ENCODE results near the gene JAK2.
"Not testable (repeated sequence)": the region's sequence is repeated elsewhere in the genome, so short reads cannot be mapped to it uniquely, and the experiment has no call there.

The JAK2 gene

DNA sequence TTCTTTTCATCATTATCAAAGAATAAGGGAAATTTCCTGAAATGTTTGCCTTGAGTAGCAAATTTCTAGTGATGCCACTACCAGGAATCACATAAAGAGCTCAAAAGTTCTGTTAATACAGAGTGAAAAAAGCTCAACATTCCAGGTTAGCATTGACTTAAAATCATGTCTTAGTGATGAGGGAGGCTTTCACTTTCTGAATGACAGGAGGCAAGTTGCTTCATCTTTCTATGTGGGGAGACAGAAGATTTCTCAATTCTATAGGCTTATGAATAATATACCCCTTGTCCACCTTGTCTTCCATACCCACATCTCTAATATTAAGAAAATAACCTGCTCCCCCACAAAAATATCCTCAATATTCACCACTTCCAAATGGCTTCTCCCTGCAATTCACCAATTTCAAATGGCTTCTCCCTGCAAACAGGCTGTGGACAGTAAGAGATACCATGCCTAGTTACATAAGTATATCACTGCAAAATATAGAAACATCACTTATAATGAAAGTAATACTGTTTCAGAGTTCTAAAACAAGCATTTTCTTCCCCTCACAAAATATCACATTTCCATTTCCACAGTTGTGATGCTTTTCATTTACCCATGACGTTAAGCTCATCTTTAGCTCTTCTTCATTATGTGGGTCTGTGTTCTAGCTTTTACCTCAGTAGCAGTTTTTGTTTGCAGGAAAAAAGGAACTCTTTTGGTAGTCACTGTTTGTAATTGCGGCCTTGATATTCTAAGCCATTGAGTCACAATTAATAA, 2.2 kb upstream of the JAK2 start:
- DNase-seq, result no peak

DNA sequence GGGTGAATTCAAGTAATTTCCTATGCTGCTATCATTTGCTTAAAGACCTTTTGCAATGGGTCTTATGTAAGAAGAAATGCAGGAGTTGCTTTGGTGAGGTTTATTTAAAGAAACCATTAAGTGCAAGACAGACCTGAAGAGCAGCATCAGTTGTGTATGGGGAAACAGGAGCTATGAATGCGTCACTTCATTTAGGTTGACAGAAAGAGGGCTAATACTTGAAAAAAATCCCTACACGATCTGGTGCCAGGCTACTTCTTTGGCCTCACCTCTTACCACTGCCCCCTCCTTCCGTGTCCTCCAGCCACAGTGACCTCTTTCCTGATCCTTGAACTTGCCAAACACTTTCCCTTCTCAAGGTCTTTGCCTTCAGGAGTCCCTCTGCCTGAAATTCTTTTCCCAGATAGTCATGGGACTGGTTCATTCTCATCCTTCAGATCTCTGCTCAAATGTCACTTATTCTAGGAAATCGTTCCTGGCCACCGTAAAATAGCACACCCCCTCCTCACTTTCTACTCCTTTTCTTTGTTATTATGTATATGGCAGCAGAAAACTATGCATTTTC, 1.4 kb upstream of the JAK2 start:
- no peak for DNase-seq

DNA sequence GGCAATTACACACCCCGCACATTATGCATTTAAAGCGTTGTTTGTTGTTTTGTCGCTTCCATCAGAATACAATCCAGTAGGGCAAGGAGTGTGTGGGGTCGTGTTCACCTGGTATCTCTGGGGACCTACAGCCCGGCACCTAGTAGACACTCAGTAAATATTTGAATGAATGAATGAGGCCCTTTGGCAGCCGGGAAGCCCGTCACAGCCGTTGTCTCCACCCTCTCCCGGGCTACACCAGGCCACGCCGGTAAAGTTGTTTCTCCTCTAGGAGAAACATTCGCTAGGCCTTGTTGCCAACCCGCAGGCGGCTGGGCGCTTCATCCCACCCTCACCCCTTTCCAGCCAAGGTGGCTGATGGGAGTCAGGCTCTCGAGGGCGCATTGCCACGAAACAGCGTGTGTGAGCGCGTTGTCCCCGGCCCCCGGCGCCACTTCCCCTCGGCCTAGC, 876 bp upstream of the JAK2 start:
- DNase-seq, result no peak

DNA sequence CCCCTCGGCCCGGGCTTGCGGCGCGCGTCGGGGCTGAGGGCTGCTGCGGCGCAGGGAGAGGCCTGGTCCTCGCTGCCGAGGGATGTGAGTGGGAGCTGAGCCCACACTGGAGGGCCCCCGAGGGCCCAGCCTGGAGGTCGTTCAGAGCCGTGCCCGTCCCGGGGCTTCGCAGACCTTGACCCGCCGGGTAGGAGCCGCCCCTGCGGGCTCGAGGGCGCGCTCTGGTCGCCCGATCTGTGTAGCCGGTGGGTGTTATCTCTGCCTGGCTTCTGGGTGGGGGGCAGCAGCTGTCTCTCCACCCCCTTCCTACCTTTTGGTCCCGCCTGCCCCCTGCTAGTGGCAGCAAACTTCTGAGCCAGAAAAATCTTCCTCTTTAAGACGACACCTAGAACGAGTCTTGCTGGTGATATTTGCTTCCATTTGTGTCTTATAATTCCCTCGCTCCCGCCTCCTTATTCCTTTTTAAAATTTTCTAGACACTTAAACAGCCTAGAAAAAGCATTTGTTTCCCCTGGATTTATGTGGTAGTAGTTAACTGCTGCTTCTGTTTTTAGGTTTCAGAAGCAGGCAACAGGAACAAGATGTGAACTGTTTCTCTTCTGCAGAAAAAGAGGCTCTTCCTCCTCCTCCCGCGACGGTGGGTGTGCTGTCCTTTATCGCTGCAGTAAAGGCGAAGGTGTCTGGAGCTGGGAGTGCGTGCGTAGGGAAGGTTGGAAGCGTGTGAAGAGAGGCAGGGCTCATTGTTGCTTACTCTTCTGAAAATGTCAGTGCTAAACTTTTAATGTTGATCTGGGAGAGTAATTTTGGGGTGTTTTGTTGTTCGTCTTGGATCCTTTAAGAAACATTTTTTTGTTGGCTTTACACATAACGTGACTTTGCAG, 554 bp downstream of the JAK2 start:
- DNase-seq, result peak; percentile 46

DNA sequence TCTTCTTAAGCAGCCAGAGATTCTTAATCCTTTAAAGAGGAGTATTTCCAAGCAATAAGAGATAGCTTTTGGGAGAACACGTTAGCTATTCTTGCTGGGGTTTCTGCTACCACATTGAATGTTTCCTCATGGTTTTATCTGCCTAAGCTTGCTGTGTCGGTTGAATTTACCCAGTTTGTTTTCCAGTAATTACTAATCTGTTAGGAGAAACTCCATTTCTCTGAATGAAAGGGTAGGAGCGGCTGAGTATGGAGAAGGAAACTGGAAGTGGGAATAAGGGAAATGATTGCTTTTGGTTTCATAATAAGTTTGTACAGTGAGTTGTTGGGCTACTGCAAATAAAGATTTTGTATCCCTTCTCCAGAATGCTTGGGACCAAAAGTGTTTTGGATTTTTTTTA, 1.2 kb downstream of the JAK2 start:
- DNase-seq, result no peak

DNA sequence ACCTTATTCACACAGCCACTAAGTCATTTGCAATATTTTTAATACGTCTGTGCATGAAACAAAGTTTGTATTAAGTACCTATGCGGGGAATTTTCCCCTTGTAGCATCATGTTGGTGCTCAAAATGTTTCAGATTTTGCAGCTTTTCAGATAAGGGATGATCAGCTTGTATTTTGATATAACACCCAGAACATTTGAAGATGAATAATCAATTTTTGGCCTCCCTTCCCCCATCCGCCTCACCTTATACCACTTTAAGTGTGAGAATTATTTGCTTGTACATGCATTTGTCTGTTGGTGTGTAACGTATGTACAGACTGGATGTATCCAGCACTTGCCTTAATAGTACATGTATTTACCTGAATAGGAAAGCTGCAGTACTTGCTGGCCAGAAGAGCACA, 1.7 kb downstream of the JAK2 start:
- DNase-seq, result no peak

DNA sequence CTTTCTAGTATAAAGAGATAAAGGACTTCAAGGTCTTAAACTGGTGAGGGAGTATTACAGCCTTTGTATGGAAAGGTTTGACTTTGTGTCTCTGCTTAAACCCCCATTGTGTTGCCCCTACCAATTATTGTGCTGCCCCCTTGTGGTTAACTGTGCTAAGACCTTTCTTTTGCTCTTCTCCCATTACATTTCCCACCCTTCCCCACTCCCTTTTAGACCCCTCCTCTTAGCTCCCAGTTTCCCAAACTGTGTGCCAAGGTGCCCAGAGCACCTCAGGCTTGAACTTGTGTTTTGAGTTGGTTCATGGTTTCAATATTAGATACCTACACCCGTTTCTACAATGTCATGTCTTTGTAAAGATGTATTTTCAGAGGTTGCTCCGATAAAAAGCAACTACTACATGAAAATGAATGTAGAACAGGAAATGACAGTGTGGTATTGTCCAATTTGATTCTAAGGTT, 2.9 kb downstream of the JAK2 start:
- peak; percentile 73 for DNase-seq

DNA sequence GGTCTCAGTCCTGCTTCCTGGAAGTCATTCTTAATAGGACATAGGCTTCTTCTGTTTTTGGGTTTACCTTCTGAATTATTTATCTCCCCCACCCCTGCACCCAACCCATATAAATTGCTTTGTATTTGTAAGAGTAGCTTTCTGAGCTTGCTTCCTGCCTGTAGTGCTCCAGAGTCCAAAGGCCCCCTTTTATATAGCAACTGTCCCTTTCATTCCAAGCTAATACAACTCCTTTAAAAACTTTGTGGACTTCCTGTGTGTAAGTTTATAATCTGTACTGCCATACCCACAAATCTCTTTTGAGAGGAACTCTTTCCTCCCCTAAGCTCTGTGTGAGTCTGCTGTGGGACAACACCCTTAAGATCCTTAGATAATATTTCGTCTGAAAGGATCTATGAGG, 7.8 kb downstream of the JAK2 start:
- no peak for DNase-seq

DNA sequence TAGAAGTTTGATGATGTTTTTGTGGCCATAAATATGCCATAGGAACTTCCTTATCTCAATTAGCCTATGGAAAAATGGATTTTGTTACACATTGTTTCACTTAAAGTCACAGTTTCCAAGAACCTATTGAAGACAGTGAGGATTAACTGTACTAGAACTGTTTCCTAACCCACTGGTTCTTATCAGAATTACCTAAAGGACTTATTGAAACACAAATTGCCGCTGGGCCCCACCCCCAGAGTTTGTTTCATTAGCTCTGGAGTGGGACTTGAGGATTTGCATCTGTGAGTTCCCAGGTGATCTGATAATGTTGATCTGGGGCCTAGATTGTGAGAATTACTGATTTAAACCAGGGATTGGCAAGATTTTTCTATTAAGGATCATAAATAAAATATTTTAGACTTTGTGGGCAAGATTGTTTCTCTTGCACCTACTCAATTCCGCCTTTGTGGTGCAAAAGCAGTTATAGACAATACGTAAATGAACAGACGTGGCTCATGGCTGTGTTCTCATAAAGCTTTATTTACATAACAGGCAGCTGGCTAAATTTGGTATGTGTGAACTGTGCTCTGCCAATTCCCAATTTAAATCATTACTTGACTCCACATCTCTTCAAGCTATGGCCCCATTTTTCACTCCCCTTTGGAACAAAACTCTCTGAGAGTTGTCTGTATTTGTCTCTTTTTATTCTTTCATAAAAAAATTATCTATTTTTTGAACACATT, 9.3 kb downstream of the JAK2 start:
- DNase-seq, result no peak

DNA sequence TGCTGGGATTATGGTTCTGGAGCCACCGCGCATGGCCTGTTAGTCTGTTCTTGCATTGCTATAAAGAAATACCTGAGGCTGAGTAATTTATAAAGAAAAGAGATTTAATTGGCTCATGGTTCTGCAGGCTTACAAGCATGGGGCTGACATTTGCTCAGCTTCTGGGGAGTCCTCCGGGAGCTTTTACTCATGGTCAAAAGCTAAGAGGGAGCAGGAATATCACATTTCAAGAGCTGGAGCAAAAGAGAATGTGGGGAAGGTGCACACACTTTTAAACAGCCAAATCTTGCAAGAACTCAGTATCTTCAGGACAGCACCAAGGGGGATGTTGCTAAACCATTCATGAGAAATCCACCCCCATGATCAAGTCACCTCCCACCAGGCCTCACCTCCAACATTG, 12.1 kb downstream of the JAK2 start:
- DNase-seq, result no peak

DNA sequence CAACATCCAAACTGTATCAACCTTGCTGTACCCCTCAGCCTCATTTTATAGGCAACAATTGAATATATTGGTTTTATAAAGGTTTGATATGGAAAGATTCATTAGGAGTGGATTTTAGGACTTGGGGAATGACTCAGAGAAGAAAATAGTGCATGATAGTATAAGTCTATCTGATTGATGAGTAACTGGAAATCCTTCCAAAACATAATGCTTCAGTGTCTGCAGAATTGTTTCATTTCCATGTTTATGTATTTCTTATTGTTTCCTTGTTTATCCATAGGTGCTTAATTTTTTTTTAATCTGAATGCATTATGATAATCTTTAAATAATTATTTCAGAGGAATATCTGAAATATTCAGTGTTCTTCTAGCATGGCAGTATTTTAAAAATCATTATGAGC, 12.6 kb downstream of the JAK2 start:
- no peak for DNase-seq

DNA sequence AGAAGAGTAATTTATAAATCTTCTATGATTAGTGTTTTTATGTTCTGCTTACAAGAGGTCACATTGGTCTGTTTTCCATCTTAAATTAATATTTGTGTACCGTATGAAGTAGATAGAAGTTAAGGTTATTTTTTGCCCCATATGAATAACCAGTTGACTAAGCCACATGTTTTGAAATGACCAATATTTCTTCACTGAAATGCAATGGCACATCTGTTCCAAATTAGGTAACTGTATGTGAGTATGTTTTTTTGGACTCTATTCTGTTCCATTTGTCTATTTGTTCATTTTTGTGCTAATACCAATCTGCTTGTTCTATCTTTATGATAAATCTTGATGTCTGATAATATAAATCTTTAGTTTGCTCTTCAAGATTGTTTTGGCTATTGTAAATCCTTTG, 17.7 kb downstream of the JAK2 start:
- DNase-seq, result peak; percentile 53

DNA sequence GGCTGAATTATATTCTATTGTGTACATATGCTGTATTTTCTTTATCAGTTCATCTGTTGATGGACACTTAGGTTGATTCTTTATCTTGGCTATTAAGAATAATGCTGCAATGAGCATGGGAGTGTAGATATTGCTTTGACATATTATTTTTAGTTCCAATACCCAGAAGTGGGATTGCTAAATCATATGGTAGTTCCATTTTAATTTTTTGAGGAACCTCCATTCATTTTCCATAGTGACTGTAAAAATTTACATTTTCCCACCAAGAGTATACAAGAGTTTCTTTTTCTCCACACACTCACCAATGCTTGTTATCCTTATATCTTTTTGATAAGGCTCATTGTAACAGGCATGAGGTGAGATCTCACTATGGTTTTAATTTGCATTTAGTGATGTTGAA, 19.4 kb downstream of the JAK2 start:
- no peak for DNase-seq

DNA sequence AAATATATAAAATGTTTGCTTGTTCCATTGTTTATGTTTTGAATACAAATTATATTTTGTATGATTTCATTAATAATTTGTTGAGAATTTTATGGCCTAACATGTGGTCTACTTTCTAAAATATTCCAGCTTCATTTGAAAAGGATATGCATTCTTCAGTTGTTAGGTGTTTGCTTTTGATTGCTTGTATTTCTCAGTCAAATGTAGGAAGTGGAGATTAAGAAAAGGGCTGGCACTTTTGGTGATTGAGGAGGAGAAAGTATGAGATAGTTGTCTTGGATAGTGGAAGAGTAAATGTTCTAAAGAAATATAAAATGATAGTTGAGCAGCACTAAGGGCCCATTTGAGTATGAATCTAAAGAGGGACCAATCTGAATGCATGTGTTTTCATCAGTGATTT, 23.1 kb downstream of the JAK2 start:
- peak; percentile 30 for DNase-seq

DNA sequence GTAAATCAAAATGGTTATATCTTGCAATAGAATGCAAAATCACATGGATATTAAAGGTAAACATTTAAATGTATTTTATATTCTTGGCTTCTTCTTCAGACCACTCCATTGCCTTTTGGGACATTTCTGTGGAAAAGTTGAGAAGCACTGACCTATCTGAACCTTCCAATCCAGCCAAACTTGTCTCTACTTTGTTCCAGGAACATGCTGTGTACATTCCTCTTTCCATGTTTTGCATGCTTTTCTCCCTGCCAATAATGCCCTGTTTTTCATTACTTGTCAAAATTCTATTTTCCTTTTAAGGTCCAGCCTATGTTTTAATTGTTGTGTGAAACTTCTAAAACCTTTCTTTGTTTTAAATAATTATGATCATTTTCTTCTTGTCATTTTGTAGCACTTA, 28.3 kb downstream of the JAK2 start:
- DNase-seq, result no peak

DNA sequence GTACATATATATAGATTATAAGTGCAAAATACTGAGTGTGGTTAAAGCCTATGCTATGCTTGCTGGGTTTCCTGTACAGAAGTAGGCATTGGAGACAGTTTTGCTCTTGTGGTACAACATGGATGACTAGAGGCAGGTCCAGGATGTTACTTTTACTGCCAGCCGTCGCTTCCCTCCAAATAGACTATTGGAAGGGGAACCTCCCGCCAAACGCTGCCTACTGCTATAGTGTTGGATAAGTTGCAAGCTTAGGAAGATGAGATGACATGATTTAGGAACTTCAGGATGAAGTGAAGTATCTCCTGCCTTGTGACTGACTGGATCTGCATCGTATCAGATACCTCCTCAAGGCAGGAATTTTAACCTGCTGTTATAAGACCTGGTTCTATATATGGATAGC, 30.9 kb downstream of the JAK2 start:
- no peak for DNase-seq

DNA sequence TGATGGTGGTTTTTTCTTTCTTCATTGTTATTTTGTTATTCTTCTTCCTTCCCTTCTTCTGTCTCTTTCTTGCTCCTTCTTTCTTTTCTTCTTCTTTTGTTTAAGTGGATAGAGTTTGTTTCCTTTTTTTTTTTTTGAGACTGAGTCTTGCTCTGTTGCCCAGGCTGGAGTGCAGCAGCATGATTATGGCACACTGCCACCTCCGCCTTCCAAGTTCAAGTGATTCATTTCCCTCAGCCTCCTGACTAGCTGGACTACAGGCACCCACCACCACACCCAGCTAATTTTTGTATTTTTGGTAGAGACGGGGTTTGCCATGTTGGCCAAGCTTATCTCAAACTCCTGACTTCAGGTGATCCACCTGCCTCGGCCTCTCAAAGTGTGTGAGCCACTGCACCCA, 40.3 kb downstream of the JAK2 start:
- DNase-seq, result peak; percentile 38

DNA sequence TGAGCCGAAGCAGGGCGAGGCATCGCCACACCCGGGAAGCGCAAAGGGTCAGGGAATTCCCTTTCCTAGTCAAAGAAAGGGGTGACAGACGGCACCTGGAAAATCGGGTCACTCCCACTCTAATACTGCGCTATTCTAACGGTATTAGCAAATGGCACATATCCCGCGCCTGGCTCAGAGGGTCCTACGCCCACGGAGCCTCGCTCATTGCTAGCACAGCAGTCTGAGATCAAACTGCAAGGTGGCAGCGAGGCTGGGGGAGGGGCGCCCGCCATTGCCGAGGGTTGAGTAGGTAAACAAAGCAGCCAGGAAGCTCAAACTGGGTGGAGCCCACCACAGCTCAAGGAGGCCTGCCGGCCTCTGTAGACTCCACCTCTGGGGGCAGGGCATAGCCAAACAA, 46.9 kb downstream of the JAK2 start:
- DNase-seq, result not testable (repeated sequence)

DNA sequence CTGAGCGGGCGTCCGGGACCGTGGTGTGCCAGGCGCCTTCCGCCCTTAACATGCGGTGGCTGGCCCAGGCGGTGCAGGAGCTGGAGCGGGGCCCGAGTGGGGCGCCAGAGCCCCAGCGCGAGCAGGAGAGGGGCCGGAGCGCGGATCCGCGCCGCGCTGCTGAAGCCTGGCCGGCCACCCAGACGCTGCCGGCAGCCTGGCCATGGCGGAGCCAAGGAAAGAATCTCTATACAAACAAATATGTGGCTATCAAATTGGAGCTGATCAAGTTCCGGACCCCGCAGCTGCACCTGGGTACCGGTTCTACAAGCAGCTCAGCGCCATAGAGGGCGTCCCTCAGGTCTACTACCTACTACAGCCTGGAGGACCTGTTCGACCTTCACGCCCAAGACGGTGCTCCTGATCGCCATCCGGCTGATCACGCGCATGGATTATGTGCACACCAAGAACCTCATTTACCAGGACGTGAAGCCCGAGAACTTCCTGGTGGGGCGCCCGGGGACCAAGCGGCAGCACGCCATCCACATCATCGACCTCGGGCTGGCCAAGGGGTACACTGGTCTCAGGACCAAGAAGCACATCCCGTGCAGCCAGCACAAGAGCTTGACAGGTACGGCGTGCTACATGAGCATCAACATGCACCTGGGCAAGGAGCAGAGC, 55.8 kb downstream of the JAK2 start:
- DNase-seq, result no peak

DNA sequence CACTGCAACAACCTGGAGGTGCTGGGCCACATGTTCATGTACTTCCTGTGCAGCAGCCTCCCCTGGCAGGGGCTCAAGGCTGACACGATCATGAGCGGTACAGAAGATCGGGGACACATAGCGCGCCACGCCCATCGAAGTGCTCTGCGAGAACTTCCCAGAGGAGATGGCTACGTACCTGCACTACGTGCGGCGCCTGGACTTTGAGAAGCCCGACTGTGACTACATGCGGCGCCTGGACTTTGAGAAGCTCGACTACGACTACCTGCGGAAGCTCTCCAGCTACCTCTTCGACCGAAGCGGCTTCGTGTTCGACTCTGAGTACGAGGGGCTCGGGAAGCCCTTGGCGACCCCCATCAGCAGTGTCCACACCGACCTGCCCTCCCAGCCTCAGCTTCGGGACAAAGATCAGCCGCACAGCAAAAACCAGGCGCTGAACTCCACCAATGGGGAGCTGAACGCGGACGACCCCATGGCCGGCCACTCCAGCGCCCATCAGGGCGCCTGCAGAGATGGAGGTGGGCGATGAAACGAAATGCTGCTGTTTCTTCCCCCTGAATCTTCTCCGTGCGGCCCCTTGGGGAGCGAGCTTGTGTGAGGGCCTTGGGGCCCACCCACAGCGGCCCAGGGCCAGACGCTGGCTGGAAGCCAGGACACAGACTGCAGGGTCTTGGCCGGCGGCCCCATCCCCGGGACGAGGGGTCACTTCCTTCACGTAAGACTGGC, 56.5 kb downstream of the JAK2 start:
- DNase-seq, result no peak

DNA sequence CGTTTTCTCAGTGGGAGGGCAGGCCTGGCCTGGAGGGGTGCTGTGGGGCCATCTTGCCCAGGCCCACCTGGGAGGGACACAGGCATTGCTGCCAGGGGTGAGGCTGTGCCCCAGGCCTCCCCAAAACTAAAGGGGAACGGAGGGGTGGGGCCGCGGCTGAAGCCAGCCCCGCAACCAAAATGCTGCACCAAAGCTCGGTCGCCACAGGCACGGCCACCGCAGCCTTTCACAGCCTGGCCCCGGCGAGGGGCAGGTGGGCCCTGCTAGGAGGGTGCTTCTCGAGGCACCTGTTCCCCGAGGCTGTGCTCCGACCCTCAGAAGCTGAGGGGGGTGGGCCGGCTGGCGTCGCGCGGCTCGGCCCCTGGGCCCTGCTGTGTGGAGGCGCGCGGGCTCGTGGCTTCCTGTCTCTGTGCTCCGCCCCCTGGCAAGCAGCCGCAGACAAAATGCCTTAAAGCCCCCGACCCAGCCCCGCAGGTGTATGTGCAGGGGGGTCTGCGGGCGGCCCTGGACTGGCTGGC, 57.6 kb downstream of the JAK2 start:
- no peak for DNase-seq

Data from fibroblast of skin of back (primary cell).